NCI-H1105 treated with DMSO at 0.1 percent for 48 hours (cell line): Measurements from ENCODE around the gene FCGR3A.
"Not testable (repeated sequence)": the region's sequence is repeated elsewhere in the genome, so short reads cannot be mapped to it uniquely, and the experiment has no call there.

Source experiments
- DNase-seq: peaks from one replicate; lab custom pipeline; 2025; lab: John Stamatoyannopoulos, UW

The FCGR3A gene

GRCh38 chr1:161556990-161557389, 7.4 kb upstream of the FCGR3A start:
- DNase-seq = not testable (repeated sequence)

DNA sequence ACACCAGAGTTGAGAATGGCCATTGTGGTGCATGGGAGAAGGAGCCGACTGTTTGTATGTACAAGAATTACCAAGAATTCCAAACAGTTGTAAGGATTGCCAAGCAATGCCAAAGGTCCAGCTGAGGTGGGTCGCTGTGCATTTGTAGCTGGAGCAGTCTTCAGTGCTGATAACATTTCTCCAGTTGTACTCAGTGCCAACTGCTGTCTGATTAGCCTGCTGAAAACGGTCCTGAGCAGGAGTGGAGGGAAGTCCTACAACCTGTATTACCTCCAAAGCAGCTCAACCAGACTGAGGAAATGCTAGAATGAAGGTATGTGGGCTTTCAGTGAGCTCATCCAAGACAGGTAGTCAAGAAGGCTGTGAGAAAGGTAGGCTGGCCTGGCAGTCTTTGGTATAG, 6.5 kb upstream of the FCGR3A start:
- not testable (repeated sequence) for DNase-seq

- not testable (repeated sequence) for DNase-seq
Observed at GRCh38 chr1:161554815-161555417, 5.3 kb upstream of the FCGR3A start.

- not testable (repeated sequence) for DNase-seq
Observed at GRCh38 chr1:161554340-161554739, 4.7 kb upstream of the FCGR3A start.

DNA sequence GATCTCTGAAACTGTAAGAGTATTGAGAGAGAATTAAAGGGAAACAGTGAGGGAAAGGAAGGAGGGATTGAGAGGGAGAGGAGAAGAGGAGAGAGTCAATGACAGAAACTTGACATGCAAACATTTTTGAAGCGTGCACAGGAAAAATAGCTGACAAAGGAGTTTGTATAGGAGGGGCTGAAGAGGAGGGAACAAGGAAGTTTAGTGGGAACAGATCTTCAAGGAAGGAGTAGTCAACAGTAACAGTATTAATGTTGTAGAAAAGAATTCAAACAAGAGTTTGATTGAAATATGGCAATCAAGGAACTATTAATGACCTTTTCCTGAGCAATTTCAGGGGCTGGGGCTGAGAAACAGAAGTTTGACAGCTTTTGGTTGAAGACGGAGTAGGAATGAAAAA, 4.0 kb upstream of the FCGR3A start:
- not testable (repeated sequence) for DNase-seq

GRCh38 chr1:161550942-161551341, 1.3 kb upstream of the FCGR3A start:
- DNase-seq = not testable (repeated sequence)

GRCh38 chr1:161548749-161549406, 740 bp downstream of the FCGR3A start:
- DNase-seq = not testable (repeated sequence)

DNA sequence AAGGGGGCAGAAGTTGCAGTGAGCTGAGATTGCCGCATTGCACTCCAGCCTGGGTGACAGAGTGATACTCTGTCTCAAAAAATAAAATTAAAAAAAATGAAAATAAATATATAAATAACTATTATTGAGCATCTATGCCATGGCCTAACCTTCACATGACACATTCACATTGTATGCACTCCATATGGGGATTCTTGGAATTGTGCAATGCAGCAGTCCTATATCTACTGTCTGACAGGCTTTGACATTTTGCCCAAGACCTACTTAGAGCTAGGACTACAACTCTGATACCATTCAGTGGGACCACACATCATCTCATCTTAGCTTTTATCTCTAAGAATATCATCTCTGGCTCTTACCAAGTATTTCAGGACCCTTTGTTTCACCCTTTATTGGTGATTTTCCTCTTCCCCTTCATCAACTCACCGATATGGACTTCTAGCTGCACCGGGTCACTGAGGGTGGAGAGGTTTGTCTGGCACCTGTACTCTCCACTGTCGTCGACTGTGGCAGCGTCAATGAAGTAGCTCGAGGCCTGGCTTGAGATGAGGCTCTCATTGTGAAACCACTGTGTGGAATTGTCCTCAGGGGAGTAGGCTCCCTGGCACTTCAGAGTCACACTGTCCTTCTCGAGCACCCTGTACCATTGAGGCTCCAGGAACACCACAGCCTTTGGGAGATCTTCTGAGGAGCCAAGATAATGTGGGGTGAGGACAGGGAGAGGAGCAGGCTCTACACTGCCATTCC, 1.4 kb downstream of the FCGR3A start:
- DNase-seq = not testable (repeated sequence)

DNA sequence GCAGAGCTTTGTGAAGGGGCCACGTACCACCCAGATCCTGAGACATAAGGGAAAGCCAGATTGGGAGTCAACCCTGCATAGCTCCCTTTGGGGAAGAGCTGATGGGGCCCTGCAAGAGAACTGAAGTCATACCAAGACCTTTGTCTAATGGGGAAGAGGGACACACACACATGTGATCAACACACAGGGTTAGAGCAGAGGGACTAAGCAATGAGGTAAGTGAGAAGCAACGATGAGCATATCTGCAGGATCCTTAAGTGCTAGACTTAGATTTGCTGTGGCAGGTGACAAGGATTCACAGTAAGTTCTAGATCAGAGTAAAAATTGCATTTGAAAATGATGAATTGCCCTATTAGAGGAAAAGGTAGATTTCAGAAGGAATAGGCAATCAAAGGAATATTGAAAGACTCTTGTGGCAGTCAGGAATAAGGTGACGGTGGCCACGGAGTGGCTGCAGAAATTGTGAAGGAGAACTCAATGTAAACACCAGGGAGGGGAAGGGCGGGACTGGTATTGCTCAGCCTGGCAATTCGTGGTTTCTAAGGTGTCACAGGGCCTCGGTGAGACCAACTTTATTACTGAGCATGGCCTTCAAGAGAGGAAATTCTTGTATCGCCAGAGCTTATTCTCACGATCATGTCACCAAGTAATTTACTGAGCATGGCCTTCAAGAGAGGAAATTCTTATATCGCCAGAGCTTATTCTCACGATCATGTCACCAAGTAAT, 4.5 kb downstream of the FCGR3A start:
- DNase-seq = not testable (repeated sequence)

DNA sequence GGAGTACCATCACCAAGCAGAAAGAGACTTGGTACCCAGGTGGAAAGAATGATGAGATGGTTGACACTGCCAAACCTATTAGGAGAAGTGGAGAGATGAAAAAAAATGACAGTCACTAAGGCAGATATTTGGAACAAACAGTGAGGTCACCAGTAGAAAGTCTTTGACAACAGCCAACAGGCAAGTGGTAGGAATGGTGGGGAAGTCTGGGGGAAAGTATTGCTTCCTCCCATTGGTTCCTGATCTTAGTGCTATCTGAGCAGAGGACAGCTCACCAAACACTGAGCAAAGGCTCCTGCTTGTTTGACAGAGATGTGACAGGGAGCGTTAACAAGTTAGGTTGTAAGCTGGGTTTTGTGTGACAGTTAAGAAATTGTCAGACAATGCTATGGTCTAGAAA, 6.5 kb downstream of the FCGR3A start:
- DNase-seq = not testable (repeated sequence)

DNA sequence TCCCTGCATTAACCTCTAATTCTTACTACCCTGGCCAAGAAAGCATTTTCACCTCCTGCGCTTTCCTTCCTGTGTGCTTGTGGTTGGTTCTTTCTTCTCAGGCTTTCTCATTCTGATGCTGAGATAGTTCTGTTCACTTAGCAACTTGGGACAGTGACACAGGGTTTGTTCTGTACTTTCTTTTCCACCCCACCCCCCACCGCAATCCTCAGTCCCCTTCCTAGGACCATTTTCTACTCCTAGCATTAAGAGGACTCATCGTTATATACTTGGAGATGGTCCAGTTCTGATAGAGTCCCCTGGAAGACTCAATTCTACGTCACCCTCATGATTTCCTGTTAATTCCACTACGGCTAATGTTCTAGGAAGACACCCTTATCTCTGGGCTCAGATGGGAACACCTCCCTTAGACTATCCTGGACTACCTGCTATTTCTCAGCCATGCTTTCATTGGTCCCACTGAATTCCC, 7.5 kb downstream of the FCGR3A start:
- not testable (repeated sequence) for DNase-seq

GRCh38 chr1:161540570-161540960, 9.1 kb downstream of the FCGR3A start:
- not testable (repeated sequence) for DNase-seq

DNA sequence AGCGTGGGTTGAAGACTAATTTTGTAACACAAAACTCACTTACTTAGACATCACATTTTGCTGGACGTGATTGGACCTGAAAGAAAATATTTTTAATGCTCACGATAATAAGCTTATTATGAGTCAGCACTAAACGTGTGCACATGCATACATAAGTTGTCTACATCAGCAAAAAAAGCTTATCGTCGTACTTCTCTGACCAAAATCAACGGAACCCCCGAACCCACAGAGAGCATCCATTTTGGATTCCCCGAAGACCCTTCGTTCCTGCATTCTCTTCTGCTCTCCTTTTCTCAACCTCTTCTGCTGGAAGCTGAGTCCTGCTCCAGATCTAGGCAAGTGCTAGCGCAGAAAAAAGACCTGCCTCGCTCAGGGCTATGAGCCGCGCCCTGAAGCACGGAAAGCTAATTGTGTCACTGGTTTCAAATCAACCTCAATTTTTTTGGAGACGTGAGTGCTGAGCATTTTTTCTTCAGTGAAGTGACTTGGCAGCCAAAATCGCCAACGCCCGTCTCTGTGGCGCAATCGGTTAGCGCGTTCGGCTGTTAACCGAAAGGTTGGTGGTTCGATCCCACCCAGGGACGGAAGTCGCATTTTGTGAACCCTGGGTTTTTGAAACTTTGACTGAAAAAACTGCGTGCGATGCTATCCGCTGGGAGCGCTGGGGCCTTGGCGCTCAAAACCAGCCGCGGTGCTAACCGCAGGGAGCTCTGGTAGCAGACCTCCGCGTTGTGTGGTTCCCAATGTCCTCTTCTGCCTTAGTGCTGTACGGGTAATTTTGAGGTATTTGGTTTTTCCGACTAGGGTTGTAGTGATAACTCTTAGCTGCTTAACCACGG, 9.7 kb downstream of the FCGR3A start:
- peak; percentile 84 for DNase-seq

DNA sequence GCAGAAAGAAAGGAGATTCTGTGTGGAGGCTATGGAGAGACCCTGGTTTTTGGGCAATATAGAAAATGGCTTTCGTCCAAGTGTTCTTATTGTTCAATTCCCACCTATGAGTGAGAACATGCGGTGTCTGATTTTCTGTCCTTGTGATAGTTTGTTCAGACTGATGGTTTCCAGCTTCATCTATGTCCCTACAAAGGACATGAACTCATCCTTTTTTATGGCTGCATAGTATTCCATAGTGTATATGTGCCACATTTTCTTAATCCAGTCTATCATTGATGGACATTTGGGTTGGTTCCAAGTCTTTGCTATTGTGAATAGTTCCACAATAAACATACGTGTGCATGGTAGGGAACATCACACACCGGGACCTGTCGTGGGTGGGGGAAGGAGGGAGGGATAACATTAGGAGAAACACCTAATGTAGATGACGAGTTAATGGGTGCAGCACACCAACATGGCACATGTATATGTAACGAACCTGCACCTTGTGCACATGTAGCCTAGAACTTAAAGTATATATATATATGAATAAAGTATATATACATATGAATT, 10.6 kb downstream of the FCGR3A start:
- DNase-seq = not testable (repeated sequence)

DNA sequence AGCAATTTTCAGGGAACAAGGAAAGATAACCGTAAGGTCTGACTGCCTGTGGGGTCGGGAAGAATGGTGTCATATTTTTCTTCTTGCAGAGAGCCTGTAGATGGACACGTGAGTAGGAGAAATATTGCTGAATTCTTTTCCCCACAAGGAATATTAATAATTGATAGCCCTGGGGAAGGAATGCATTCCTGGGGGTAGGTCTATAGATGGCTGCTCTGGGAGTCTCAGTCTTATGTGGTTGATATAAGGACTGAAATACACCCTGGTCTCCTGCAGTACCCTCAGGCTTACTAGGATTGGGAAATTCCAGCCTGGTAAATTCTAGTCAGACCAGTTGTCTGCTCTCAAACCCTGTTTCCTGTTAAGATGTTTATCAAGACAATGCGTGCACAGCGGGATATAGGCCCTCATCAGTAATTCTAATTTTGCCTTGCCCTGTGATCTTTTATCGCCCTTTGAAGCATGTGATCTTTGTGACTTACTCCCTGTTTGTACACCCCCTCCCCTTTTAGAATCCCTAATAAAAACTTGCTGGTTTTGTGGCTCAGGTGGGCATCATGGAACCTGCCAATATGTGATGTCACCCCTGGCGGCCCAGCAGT, 12.4 kb downstream of the FCGR3A start:
- DNase-seq = not testable (repeated sequence)

- not testable (repeated sequence) for DNase-seq
Observed at GRCh38 chr1:161532644-161533567, 16.7 kb downstream of the FCGR3A start.

GRCh38 chr1:161531986-161532643, 17.5 kb downstream of the FCGR3A start:
- DNase-seq = no peak

DNA sequence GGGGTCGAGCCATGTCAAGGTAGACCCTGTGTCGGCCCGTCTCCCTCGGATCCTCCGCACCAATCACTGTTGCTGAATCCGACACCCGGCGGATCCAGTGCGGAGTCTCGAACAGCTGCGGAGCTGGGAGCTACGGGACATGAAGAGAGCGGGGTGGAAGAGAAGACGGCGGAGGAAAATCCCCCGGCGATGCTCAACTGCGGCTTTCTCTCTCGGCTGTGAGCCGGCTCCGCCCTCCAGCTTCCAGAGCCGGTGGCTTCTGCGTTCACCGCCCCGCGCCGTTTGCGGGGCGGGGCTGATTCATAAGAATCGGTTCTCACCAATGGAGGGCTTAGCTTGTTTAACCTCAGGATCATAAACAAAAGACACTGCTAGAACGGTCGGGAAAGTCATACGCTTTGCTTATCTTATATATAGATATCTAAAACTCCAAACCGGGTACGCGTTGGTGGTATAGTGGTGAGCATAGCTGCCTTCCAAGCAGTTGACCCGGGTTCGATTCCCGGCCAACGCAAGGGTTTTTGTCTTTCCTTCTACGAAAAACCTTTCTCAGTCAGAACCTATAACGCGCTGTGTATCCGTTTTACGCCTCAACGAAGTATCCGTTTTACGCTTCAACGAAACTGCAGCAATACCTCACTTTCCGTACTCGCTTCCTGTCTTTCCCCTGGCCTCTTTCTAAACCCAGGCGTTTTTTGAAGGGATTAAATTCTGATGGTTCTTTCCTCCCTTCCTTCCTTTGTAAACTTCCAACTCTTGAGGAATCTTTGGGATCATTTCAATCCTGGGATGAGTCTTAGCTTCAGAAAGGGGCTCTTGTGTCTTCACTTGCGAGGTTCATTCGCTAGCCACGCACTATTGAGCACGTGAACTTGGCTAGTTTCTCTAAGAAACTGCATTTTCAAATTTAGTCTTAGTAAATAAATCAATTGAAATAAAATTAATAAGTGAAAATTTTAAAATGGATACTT, 18.7 kb downstream of the FCGR3A start:
- peak; percentile 88 for DNase-seq
